HG03521 (cell line): ENCODE measurements around the gene CDY2A.
"Not testable (repeated sequence)": the region's sequence is repeated elsewhere in the genome, so short reads cannot be mapped to it uniquely, and the experiment has no call there.

ENCODE experiments used
- ATAC-seq: cut with Tn5 transposase; IDR thresholded peaks from one replicate; pipeline ENCODE4 v1.9.1; 2021; ENCODE audit warnings: mild to moderate bottlenecking, moderate library complexity; ENCODE audit not compliant: unreplicated experiment

The CDY2A gene

GRCh38 chrY:18025487-18025886, at the start of gene CDY2A:
Gene CDY2A, plus strand, starts transcription at chrY:18025787. Its CDS starts 328 bp downstream, at chrY:18026115.
- ATAC-seq = not testable (repeated sequence)

- not testable (repeated sequence) for ATAC-seq
Observed at GRCh38 chrY:17997586-17997985, 28.0 kb upstream of the CDY2A start.

DNA sequence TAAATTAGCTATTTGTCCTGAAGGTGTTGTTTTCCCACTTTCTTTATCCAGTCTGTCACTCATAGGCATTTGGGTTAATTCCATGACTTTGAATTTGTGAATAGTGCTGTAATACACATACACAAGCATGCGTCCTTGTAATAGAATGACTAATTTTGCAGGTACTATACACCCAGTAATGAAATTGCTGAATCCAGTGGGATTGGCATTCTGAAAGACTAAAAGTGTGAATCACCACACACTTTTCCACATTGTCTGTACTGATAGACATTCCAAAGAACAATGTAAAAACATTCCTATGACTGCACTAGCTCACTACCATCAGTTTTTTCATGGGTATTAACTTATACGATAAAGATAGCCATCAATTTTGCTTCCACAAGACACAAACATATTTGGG, 27.3 kb upstream of the CDY2A start:
- not testable (repeated sequence) for ATAC-seq

DNA sequence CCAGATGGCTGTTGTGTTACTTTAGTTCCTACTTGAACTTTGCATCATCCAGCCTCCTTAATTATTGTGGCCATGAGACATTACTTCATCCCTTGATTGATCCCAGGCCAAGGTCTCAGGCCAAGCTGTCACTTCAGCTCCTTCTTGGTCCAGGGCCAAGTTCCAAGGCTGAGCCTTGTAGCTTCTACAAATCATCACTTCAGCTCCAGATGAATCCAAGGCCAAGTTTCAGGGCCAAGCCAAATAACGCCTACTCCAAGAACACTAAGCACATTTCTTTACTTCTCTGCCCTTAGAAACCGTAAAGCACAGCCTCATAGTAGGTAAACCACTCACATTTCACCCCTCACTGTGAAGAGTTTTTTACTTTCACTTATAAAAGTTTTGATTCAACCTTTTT, 1.7 kb upstream of the CDY2A start:
- not testable (repeated sequence) for ATAC-seq

GRCh38 chrY:18028845-18029244, 3.3 kb downstream of the CDY2A start:
- ATAC-seq = not testable (repeated sequence)

DNA sequence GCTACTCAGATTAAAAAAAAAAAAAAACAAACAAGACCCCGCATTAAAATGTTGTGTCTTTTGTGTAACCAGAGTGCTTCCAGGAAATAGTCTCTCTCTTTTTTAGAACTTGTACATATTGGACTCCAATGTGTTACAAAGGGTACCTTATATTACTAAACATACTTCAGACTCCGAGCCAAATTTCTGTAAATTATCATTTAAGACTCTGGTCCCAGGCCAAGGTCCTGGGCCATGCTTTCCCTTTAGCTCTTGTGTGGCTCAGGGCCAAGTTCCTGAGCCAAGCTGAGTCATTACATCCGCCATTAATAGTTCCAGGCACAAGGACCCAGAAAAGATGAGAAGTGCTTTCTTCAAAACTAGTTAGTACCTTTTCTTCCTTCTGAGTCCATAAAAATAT, 4.6 kb downstream of the CDY2A start:
- ATAC-seq = not testable (repeated sequence)

DNA sequence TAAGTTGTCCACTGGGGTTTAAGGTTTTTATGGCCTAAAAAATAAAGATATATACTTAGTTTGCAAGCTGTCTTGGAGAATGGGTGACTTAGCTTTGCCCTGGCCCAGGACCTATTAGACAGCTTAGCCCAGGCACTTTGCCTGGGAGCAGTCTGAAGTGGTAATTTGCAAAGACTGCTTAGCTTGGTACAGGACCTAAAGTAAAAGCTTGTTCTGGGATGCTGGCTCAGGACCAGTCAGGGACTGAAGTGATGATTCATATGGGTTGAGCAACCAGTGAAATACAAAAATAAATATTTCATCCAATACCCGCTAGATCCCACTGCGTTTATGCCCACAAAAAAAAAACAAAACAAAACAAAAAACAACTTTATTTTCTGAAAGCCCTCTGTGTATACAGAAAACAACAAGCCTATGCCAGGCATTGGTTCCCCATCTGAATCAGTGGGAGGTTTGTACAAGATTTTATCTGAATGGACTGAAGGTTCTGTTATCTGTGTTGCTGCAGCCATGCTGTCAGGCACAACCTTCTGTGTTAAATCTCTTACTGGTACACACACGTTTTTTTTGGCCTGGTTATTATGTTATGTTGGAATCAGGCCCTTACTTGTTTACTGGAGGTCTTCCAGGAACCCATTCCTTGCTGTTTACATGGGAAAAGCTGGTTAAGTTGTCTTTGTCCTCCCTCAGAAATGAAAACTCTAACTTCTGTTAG, 8.7 kb downstream of the CDY2A start:
- not testable (repeated sequence) for ATAC-seq

DNA sequence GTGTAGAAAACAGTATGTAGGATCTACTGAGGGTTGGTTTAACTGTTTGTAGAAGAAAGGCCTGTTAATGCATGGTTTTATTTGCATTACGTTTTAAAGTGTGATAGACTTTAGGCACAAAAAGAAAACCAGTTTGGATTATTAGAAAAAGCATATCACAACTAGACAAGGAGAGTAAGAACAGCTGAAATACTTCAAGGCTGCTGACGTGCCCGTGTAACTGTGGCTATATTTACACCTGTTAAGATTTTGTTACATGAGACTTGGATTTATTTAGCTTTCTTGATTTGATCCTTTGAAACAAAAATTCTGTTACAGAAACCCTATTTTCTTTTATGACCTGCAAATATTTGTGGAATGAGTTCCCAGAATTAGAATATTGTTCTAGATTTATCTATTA, 9.3 kb downstream of the CDY2A start:
- not testable (repeated sequence) for ATAC-seq

DNA sequence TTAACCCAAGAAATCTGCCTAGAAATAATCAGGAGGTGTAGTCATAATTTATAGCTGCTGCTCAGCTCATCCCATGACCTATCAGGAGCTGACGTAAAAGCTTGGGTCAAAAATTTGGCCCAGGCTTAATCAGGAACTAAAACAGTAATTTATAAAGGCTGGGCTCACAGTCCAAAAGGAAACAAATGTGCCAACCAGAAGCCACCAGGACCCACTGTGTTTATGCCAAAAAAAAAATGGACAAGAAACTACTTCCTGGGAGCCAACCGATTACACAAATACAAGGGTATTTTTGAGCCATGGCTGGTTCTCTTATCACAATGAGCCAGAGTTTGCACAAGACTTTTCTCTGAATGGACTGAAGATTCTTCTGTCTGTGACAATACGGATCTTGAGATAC, 19.4 kb downstream of the CDY2A start:
- ATAC-seq = not testable (repeated sequence)

GRCh38 chrY:18048149-18049040, 22.8 kb downstream of the CDY2A start:
- not testable (repeated sequence) for ATAC-seq

DNA sequence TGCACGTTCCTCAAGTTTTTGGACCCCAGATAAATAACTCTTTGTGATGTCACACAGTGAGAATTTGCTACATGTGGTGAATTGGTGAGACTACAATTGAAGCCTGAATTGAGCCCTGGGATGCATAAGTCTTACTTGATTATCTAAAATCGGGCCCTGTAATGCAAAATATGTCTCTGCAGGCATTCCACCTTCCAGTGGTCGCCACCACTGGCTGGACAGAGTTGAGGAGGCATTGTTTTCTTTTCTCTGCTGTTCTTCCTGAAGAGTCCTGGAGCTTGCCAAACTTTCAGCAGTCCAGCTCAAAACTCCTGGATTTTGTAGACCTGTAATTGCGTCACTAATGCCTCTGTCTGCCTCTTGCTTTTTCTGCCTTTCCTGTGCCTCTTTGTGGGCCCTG, 23.5 kb downstream of the CDY2A start:
- not testable (repeated sequence) for ATAC-seq

GRCh38 chrY:18056473-18056872, 30.9 kb downstream of the CDY2A start:
- not testable (repeated sequence) for ATAC-seq

- not testable (repeated sequence) for ATAC-seq
Observed at GRCh38 chrY:18073464-18073863, 47.9 kb downstream of the CDY2A start.
